Central memory CD8-positive, alpha-beta T cell (primary cell): Measurements from ENCODE around the gene NSUN6.

Experiments
- ATAC-seq: fragments of 150-1000 bp; cut with Tn5 transposase; replicated peaks from 2 replicates; pipeline ENCODE4 v1.10.0; 2022; ENCODE audit warnings: mild to moderate bottlenecking, moderate FRiP score, moderate number of reproducible peaks; ENCODE audit not compliant: poor library complexity, severe bottlenecking; ENCODE audit errors: extremely low read depth
- DNase-seq, 2 donors: peaks; one replicate each; pipeline ENCODE4 v3.0.0; 2021; ENCODE audit warnings: low spot score in 2 of 2
- H3K27ac Mint-ChIP-seq: one replicate; pipeline ENCODE4 v1.8.0; 2022; ENCODE audit warnings: low read depth, mild to moderate bottlenecking, moderate library complexity, mixed read lengths
- H3K27me3 Mint-ChIP-seq: one replicate; pipeline ENCODE4 v1.8.0; 2022; ENCODE audit warnings: mixed read lengths
- H3K36me3 Mint-ChIP-seq: one replicate; pipeline ENCODE4 v1.8.0; 2022; ENCODE audit warnings: mild to moderate bottlenecking, moderate library complexity, mixed read lengths; ENCODE audit not compliant: insufficient read depth
- H3K4me1 Mint-ChIP-seq: one replicate; pipeline ENCODE4 v1.8.0; 2022; ENCODE audit warnings: mixed read lengths
- H3K4me3 Mint-ChIP-seq: one replicate; pipeline ENCODE4 v1.8.0; 2022; ENCODE audit warnings: mild to moderate bottlenecking, moderate library complexity, mixed read lengths
- H3K9me3 Mint-ChIP-seq: one replicate; pipeline ENCODE4 v1.8.0; 2022; ENCODE audit warnings: mixed read lengths

The NSUN6 gene

GRCh38 chr10:18651324-18652007 is at the start of gene NSUN6:
TSS of gene NSUN6 (minus strand) at chr10:18651587. CDS start at chr10:18651203, 384 bp downstream.
- ATAC-seq (peak; percentile 94), DNase-seq (peak; percentile 90 to 93)
- H3K36me3 Mint-ChIP-seq = peaks cover 11% of the 10 kb centered on the region
- H3K9me3 Mint-ChIP-seq = no peaks in the 10 kb centered on the region
- H3K4me1 Mint-ChIP-seq = peaks cover 31% of the 10 kb centered on the region
- H3K4me3 Mint-ChIP-seq = peak within 1 kb of the TSS; percentile 95
- peak within 1 kb of the TSS; percentile 94 for H3K27ac Mint-ChIP-seq
- H3K27me3 Mint-ChIP-seq = no peaks in the 10 kb centered on the region

GRCh38 chr10:18699849-18700840 is 48.8 kb upstream of the NSUN6 start:
- H3K27me3 Mint-ChIP-seq = no peaks in the 10 kb centered on the region
- peaks cover 6% of the 10 kb centered on the region for H3K4me1 Mint-ChIP-seq
- H3K27ac Mint-ChIP-seq = no peak overlapping the region

GRCh38 chr10:18690541-18690940 is 39.2 kb upstream of the NSUN6 start:
- Mint-ChIP-seq H3K9me3 (no peaks in the 10 kb centered on the region), H3K27ac (no peak overlapping the region), H3K4me1 (no peaks in the 10 kb centered on the region), H3K4me3 (no peak overlapping the region), H3K36me3 (no peaks in the 10 kb centered on the region), H3K27me3 (peaks cover 15% of the 10 kb centered on the region)
- ATAC-seq (no peak), DNase-seq (no peak)

More at GRCh38 chr10:18699849-18700840, 48.8 kb upstream of the NSUN6 start:
- no peak overlapping the region for H3K4me3 Mint-ChIP-seq
- no peak for DNase-seq
- no peaks in the 10 kb centered on the region for H3K36me3 Mint-ChIP-seq
- no peak for ATAC-seq
- H3K9me3 Mint-ChIP-seq = no peaks in the 10 kb centered on the region

- no peak overlapping the region for H3K27ac Mint-ChIP-seq
- DNase-seq (no peak), ATAC-seq (no peak)
- no peaks in the 10 kb centered on the region for H3K4me1 Mint-ChIP-seq
- H3K27me3 Mint-ChIP-seq = peaks cover 15% of the 10 kb centered on the region
- no peaks in the 10 kb centered on the region for H3K36me3 Mint-ChIP-seq
- H3K9me3 Mint-ChIP-seq = no peaks in the 10 kb centered on the region
- H3K4me3 Mint-ChIP-seq = no peak overlapping the region
Measured at GRCh38 chr10:18689498-18689897, 38.1 kb upstream of the NSUN6 start.

- H3K4me3 Mint-ChIP-seq = no peak overlapping the region
- ATAC-seq (no peak), DNase-seq (no peak)
- no peaks in the 10 kb centered on the region for H3K9me3 Mint-ChIP-seq
- H3K27ac Mint-ChIP-seq = no peak overlapping the region
- H3K36me3 Mint-ChIP-seq = no peaks in the 10 kb centered on the region
- peaks cover 8% of the 10 kb centered on the region for H3K4me1 Mint-ChIP-seq
- H3K27me3 Mint-ChIP-seq = peaks cover 15% of the 10 kb centered on the region
Measured at GRCh38 chr10:18687706-18688105, 36.3 kb upstream of the NSUN6 start.

GRCh38 chr10:18687195-18687594 is 35.8 kb upstream of the NSUN6 start:
- Mint-ChIP-seq H3K4me1 (peaks cover 11% of the 10 kb centered on the region), H3K4me3 (no peak overlapping the region), H3K36me3 (no peaks in the 10 kb centered on the region), H3K27me3 (peaks cover 15% of the 10 kb centered on the region), H3K27ac (no peak overlapping the region), H3K9me3 (no peaks in the 10 kb centered on the region)
- DNase-seq (no peak), ATAC-seq (no peak)

- no peak overlapping the region for H3K27ac Mint-ChIP-seq
- no peak for ATAC-seq
- H3K4me1 Mint-ChIP-seq = peaks cover 11% of the 10 kb centered on the region
Measured at GRCh38 chr10:18685555-18685954, 34.2 kb upstream of the NSUN6 start.

GRCh38 chr10:18684953-18685352 is 33.6 kb upstream of the NSUN6 start:
- no peaks in the 10 kb centered on the region for H3K9me3 Mint-ChIP-seq
- DNase-seq = no peak
- no peak overlapping the region for H3K27ac Mint-ChIP-seq

More at GRCh38 chr10:18685555-18685954, 34.2 kb upstream of the NSUN6 start:
- DNase-seq = no peak
- H3K4me3 Mint-ChIP-seq = no peak overlapping the region
- no peaks in the 10 kb centered on the region for H3K9me3 Mint-ChIP-seq
- peaks cover 15% of the 10 kb centered on the region for H3K27me3 Mint-ChIP-seq
- peaks cover 2% of the 10 kb centered on the region for H3K36me3 Mint-ChIP-seq

GRCh38 chr10:18684416-18684815 is 33.0 kb upstream of the NSUN6 start:
- no peak for DNase-seq
- Mint-ChIP-seq H3K9me3 (no peaks in the 10 kb centered on the region), H3K4me3 (no peak overlapping the region), H3K27me3 (peaks cover 12% of the 10 kb centered on the region), H3K27ac (no peak overlapping the region), H3K4me1 (peaks cover 11% of the 10 kb centered on the region), H3K36me3 (peaks cover 2% of the 10 kb centered on the region)
- ATAC-seq = no peak

More at GRCh38 chr10:18684953-18685352, 33.6 kb upstream of the NSUN6 start:
- Mint-ChIP-seq H3K4me3 (no peak overlapping the region), H3K36me3 (peaks cover 2% of the 10 kb centered on the region), H3K4me1 (peaks cover 11% of the 10 kb centered on the region), H3K27me3 (peaks cover 15% of the 10 kb centered on the region)
- no peak for ATAC-seq

GRCh38 chr10:18683427-18683826 is 32.0 kb upstream of the NSUN6 start:
- ATAC-seq (no peak), DNase-seq (no peak)
- Mint-ChIP-seq H3K36me3 (peaks cover 2% of the 10 kb centered on the region), H3K4me3 (no peak overlapping the region), H3K4me1 (peaks cover 11% of the 10 kb centered on the region), H3K9me3 (no peaks in the 10 kb centered on the region), H3K27me3 (peaks cover 2% of the 10 kb centered on the region), H3K27ac (peak overlapping the region; percentile 22)

- Mint-ChIP-seq H3K4me1 (peaks cover 11% of the 10 kb centered on the region), H3K9me3 (no peaks in the 10 kb centered on the region), H3K36me3 (peaks cover 4% of the 10 kb centered on the region), H3K27ac (no peak overlapping the region), H3K4me3 (no peak overlapping the region), H3K27me3 (no peaks in the 10 kb centered on the region)
- ATAC-seq (no peak), DNase-seq (no peak)
Measured at GRCh38 chr10:18681971-18682411, 30.6 kb upstream of the NSUN6 start.

GRCh38 chr10:18681366-18681765 is 30.0 kb upstream of the NSUN6 start:
- peaks cover 4% of the 10 kb centered on the region for H3K36me3 Mint-ChIP-seq
- no peaks in the 10 kb centered on the region for H3K9me3 Mint-ChIP-seq
- no peak for ATAC-seq
- DNase-seq = no peak
- no peak overlapping the region for H3K4me3 Mint-ChIP-seq
- peaks cover 11% of the 10 kb centered on the region for H3K4me1 Mint-ChIP-seq
- no peaks in the 10 kb centered on the region for H3K27me3 Mint-ChIP-seq
- no peak overlapping the region for H3K27ac Mint-ChIP-seq
